Glutamatergic neuron (in vitro differentiated cells): ENCODE measurements around the gene SRGAP3. TPM values are rescaled to one million over a fixed set of nuclear protein-coding genes. Genes with fewer than 3 reads are reported as not detected.

Experiments used
- DNase-seq: peaks from one replicate; pipeline ENCODE4 v3.0.0; 2022
- H3K27ac Mint-ChIP-seq: one replicate; pipeline ENCODE4 v1.8.0; 2020; ENCODE audit warnings: mild to moderate bottlenecking, mixed read lengths, inconsistent platforms; ENCODE audit not compliant: unreplicated experiment
- H3K27me3 Mint-ChIP-seq: one replicate; pipeline ENCODE4 v1.8.0; 2020; ENCODE audit warnings: mild to moderate bottlenecking, moderate library complexity, mixed read lengths, inconsistent platforms; ENCODE audit not compliant: unreplicated experiment
- H3K36me3 Mint-ChIP-seq: one replicate; pipeline ENCODE4 v1.8.0; 2020; ENCODE audit warnings: mild to moderate bottlenecking, mixed read lengths, inconsistent platforms; ENCODE audit not compliant: unreplicated experiment
- H3K4me1 Mint-ChIP-seq: one replicate; pipeline ENCODE4 v1.8.0; 2020; ENCODE audit warnings: mild to moderate bottlenecking, low read depth, mixed read lengths, inconsistent platforms; ENCODE audit not compliant: unreplicated experiment
- H3K4me3 Mint-ChIP-seq: one replicate; pipeline ENCODE4 v1.8.0; 2020; ENCODE audit warnings: mild to moderate bottlenecking, mixed read lengths, inconsistent platforms; ENCODE audit not compliant: unreplicated experiment
- H3K9me3 Mint-ChIP-seq: one replicate; pipeline ENCODE4 v1.8.0; 2020; ENCODE audit warnings: mild to moderate bottlenecking, moderate library complexity, mixed read lengths, inconsistent platforms; ENCODE audit not compliant: unreplicated experiment
- CTCF ChIP-seq: fragments of 200-600 bp; sonication (generic); IDR thresholded peaks from one replicate; pipeline ENCODE4 v1.5.0; 2021; ENCODE audit not compliant: partially characterized antibody, unreplicated experiment
- total RNA-seq: library from RNA; stranded (reverse); fragmentation: NEBNext Ultra II Directional; extraction: Animal tissue kit (Norgen Biotek cat#: 25700); gene quantifications from one replicate; pipeline ENCODE4 v1.2.1, GENCODE V29; 2021; ENCODE audit not compliant: unreplicated experiment

Gene SRGAP3
- total RNA-seq, 1 donor from 2014 or later: 197 TPM

DNA sequence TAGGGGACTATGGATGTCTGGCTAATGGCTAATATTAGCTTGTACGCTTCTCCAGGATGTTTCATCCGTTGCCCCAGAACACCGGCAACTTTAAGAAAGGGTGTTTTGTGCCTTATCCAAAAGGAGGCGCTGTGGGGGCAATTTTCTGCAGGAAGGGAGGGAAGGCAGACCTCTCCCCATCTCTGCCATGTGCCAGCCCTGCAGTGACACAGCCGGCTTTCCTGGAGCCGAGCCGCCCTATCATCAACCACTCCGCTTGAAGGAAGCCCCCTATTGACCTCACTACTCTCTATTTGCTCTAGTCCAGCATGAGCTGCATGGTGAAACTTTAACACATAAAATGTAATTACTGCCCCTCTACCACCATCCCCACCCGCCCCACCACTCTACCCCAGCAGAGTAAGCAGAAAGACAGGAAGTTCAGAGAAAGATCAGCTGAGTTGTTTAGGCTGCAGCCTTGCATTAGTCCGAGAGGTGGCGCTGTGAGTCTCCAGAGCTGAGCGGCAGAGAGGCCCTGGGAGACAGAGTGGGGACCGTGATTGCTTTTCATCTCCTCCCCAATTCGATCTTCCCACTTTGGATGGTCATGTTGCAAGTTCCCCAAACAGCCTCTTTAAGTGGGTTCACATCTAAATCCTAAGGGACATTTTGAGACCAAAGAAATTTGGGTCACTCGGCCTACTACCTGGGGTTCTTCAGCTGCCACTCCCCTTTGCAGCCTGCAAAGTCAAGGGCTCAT is 261.6 kb downstream of the SRGAP3 start:
- no peak overlapping the region for H3K4me3 Mint-ChIP-seq
- H3K27me3 Mint-ChIP-seq: peaks cover 4% of the 10 kb centered on the region
- H3K9me3 Mint-ChIP-seq: peaks cover 4% of the 10 kb centered on the region
- peaks cover 4% of the 10 kb centered on the region for H3K36me3 Mint-ChIP-seq
- peaks cover 36% of the 10 kb centered on the region for H3K4me1 Mint-ChIP-seq
- TF ChIP-seq CTCF: peak; percentile 82
- peak overlapping the region; percentile 67 for H3K27ac Mint-ChIP-seq
- DNase-seq: peak; percentile 81

- Mint-ChIP-seq H3K9me3 (peaks cover 4% of the 10 kb centered on the region), H3K4me1 (peaks cover 39% of the 10 kb centered on the region), H3K27me3 (peaks cover 4% of the 10 kb centered on the region), H3K27ac (no peak overlapping the region), H3K4me3 (no peak overlapping the region), H3K36me3 (peaks cover 4% of the 10 kb centered on the region)
- TF ChIP-seq CTCF: no peak
- DNase-seq: no peak
Measured at GRCh38 chr3:8987226-8987625, 262.2 kb downstream of the SRGAP3 start.

- no peak overlapping the region for H3K27ac Mint-ChIP-seq
- no peak overlapping the region for H3K4me3 Mint-ChIP-seq
- no peak for DNase-seq
- H3K36me3 Mint-ChIP-seq: peaks cover 4% of the 10 kb centered on the region
- TF ChIP-seq CTCF: no peak
- peaks cover 4% of the 10 kb centered on the region for H3K27me3 Mint-ChIP-seq
- peaks cover 42% of the 10 kb centered on the region for H3K4me1 Mint-ChIP-seq
- H3K9me3 Mint-ChIP-seq: peaks cover 4% of the 10 kb centered on the region
Measured at GRCh38 chr3:8986741-8987140, 262.7 kb downstream of the SRGAP3 start.

GRCh38 chr3:8985876-8986275 is 263.6 kb downstream of the SRGAP3 start:
- Mint-ChIP-seq H3K27me3 (peaks cover 5% of the 10 kb centered on the region), H3K27ac (no peak overlapping the region), H3K36me3 (peaks cover 4% of the 10 kb centered on the region), H3K9me3 (peaks cover 5% of the 10 kb centered on the region), H3K4me3 (no peak overlapping the region), H3K4me1 (peaks cover 43% of the 10 kb centered on the region)
- no peak for DNase-seq
- TF ChIP-seq CTCF: no peak

DNA sequence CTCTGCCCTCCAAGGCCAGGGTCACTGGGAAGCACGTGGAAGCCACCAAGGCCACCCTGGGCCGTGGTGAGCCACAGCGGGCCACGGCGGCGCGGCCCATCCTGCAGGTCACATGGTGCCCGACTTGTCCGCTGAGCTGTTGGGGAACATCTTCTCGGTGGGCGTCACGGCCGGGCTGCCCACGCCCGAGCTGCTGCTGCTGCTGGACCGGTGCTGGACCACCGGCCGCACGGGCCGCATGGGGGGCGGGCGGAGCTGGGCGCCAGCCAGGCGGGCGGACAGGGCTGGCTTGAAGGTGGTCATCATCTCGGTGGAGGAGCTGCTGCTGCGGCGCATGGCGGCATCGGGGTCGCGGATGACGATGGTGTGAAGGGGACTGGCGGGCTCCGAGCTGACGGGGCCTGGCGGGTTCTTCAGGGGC is 264.0 kb downstream of the SRGAP3 start:
- Mint-ChIP-seq H3K9me3 (peaks cover 6% of the 10 kb centered on the region), H3K4me3 (no peak overlapping the region), H3K4me1 (peaks cover 48% of the 10 kb centered on the region), H3K36me3 (peaks cover 4% of the 10 kb centered on the region), H3K27ac (no peak overlapping the region), H3K27me3 (peaks cover 6% of the 10 kb centered on the region)
- DNase-seq: no peak
- TF ChIP-seq CTCF: no peak
